Neural progenitor cell (in vitro differentiated cells): ENCODE data around the gene PSPN. TPM values are rescaled to one million over a fixed set of nuclear protein-coding genes. Genes with fewer than 3 reads are reported as not detected.

Source experiments
- DNase-seq: peaks from one replicate; pipeline ENCODE4 v3.0.0-alpha.2; 2016; ENCODE audit warnings: low spot score
- H2AFZ ChIP-seq: fragments of 200-600 bp; sonication (generic); replicated peaks from 2 replicates; pipeline ENCODE4 v1.6.1; 2016; ENCODE audit warnings: antibody characterized with exemption
- H3F3A ChIP-seq: fragments of 200-600 bp; sonication (generic); 2 replicates; pipeline ENCODE4 v1.6.1; 2016; ENCODE audit warnings: antibody characterized with exemption, low read depth
- H3K27ac ChIP-seq: fragments of 200-600 bp; sonication (generic); 2 replicates; pipeline ENCODE4 v1.5.1; 2016; ENCODE audit warnings: mild to moderate bottlenecking
- H3K27me3 ChIP-seq: fragments of 200-600 bp; sonication (generic); 2 replicates; pipeline ENCODE4 v1.6.1; 2016; ENCODE audit warnings: mild to moderate bottlenecking, moderate library complexity
- H3K36me3 ChIP-seq: fragments of 200-600 bp; sonication (generic); 2 replicates; pipeline ENCODE4 v1.5.1; 2016
- H3K4me1 ChIP-seq: fragments of 200-600 bp; sonication (generic); 2 replicates; pipeline ENCODE4 v1.6.1; 2016; ENCODE audit warnings: mixed run types
- H3K4me2 ChIP-seq: fragments of 200-600 bp; sonication (generic); 2 replicates; pipeline ENCODE4 v1.6.1; 2016
- H3K4me3 ChIP-seq: fragments of 200-600 bp; sonication (generic); 2 replicates; pipeline ENCODE4 v1.5.1; 2016
- H3K79me2 ChIP-seq: fragments of 200-600 bp; sonication (generic); 2 replicates; pipeline ENCODE4 v1.6.1; 2016; ENCODE audit warnings: low read depth
- H3K9ac ChIP-seq: fragments of 200-600 bp; sonication (generic); 2 replicates; pipeline ENCODE4 v1.6.1; 2016
- H3K9me3 ChIP-seq: fragments of 200-600 bp; sonication (generic); 2 replicates; pipeline ENCODE4 v1.5.1; 2016; ENCODE audit warnings: low read depth
- H4K20me1 ChIP-seq: fragments of 200-600 bp; sonication (generic); 2 replicates; pipeline ENCODE4 v1.6.1; 2016; ENCODE audit warnings: low read depth
- H3K27ac Mint-ChIP-seq: 3 replicates; pipeline ENCODE4 v1.8.0; 2021; ENCODE audit warnings: mixed read lengths
- H3K27me3 Mint-ChIP-seq: 2 replicates; pipeline ENCODE4 v1.8.0; 2022; ENCODE audit warnings: low read depth, mild to moderate bottlenecking, inconsistent platforms, moderate library complexity, mixed read lengths; ENCODE audit not compliant: insufficient read depth
- H3K36me3 Mint-ChIP-seq: 3 replicates; pipeline ENCODE4 v1.8.0; 2021; ENCODE audit warnings: mixed read lengths
- H3K4me1 Mint-ChIP-seq: 3 replicates; pipeline ENCODE4 v1.8.0; 2021; ENCODE audit warnings: mixed read lengths
- H3K4me3 Mint-ChIP-seq: 3 replicates; pipeline ENCODE4 v1.8.0; 2021; ENCODE audit warnings: mild to moderate bottlenecking, moderate library complexity, mixed read lengths
- H3K9me3 Mint-ChIP-seq: 3 replicates; pipeline ENCODE4 v1.8.0; 2020; ENCODE audit warnings: mixed read lengths
- CTCF ChIP-seq: fragments of 200-600 bp; sonication (generic); IDR thresholded peaks from 2 replicates; pipeline ENCODE4 v1.5.1; 2017; ENCODE audit warnings: antibody characterized with exemption, mild to moderate bottlenecking
- EZH2 ChIP-seq: fragments of 200-600 bp; sonication (generic); IDR thresholded peaks from 2 replicates; pipeline ENCODE4 v1.6.1; 2017; ENCODE audit warnings: antibody characterized with exemption, mild to moderate bottlenecking, moderate library complexity
- EZH2phosphoT487 ChIP-seq: fragments of 200-600 bp; sonication (generic); IDR thresholded peaks from 2 replicates; pipeline ENCODE4 v1.6.1; 2017; ENCODE audit warnings: antibody characterized with exemption
- microRNA-seq: library from miRNA; unstranded; fragments of <30 nt; microRNA quantifications from one replicate; pipeline ENCODE4, GENCODE V29; 2016
- small RNA-seq: library from RNA; depleted of rRNA; stranded (forward); fragments of <200 nt; gene quantifications from one replicate; pipeline ENCODE3, GENCODE V24; 2015
- total RNA-seq: library from RNA; depleted of rRNA; stranded (reverse); fragments of >200 nt; gene quantifications from 2 replicates; pipeline ENCODE4 v1.2.3, GENCODE V29; 2015; ENCODE audit warnings: low replicate concordance

PSPN gene
- total RNA-seq, 1 donor from 2014 or later = 0.92 TPM

GRCh38 chr19:6333439-6333838 lies 42.3 kb downstream of the PSPN start, which contains the start of gene ACER1:
TSS of gene ACER1 (minus strand) at chr19:6333612. CDS start at chr19:6333551, 61 bp downstream.
- Mint-ChIP-seq H3K27ac (no peak within 1 kb of the TSS), H3K4me3 (no peak within 1 kb of the TSS), H3K9me3 (no peaks in the 10 kb centered on the region), H3K27me3 (peaks cover 7% of the 10 kb centered on the region), H3K36me3 (no peaks in the 10 kb centered on the region), H3K4me1 (no peaks in the 10 kb centered on the region)
- TF ChIP-seq EZH2 (no peak), CTCF (no peak), EZH2phosphoT487 (no peak)
- no peak within 1 kb of the TSS for H3K4me3 ChIP-seq
- H3K79me2 ChIP-seq = no peaks in the 10 kb centered on the region
- H3K4me2 ChIP-seq = no peak within 1 kb of the TSS
- H3K4me1 ChIP-seq = no peaks in the 10 kb centered on the region
- no peaks in the 10 kb centered on the region for H3K27me3 ChIP-seq
- no peak within 1 kb of the TSS for H3K9ac ChIP-seq
- H3K9me3 ChIP-seq = no peaks in the 10 kb centered on the region
- no peaks in the 10 kb centered on the region for H3K36me3 ChIP-seq
- no peak for DNase-seq
- H3K27ac ChIP-seq = no peak within 1 kb of the TSS
- no peaks in the 10 kb centered on the region for H3F3A ChIP-seq
- H2AFZ ChIP-seq = no peak within 1 kb of the TSS
- H4K20me1 ChIP-seq = no peaks in the 10 kb centered on the region

- Mint-ChIP-seq H3K4me3 (no peak overlapping the region), H3K4me1 (no peaks in the 10 kb centered on the region), H3K36me3 (no peaks in the 10 kb centered on the region), H3K27me3 (peaks cover 11% of the 10 kb centered on the region), H3K27ac (no peak overlapping the region), H3K9me3 (peaks cover 4% of the 10 kb centered on the region)
- no peak overlapping the region for H3K9ac ChIP-seq
- H3K4me3 ChIP-seq = no peak overlapping the region
- H3K79me2 ChIP-seq = no peaks in the 10 kb centered on the region
- H2AFZ ChIP-seq = no peak overlapping the region
- no peaks in the 10 kb centered on the region for H3F3A ChIP-seq
- H4K20me1 ChIP-seq = no peaks in the 10 kb centered on the region
- no peaks in the 10 kb centered on the region for H3K9me3 ChIP-seq
- H3K36me3 ChIP-seq = no peaks in the 10 kb centered on the region
- no peaks in the 10 kb centered on the region for H3K27me3 ChIP-seq
- TF ChIP-seq EZH2 (no peak), CTCF (no peak), EZH2phosphoT487 (no peak)
- no peak overlapping the region for H3K4me2 ChIP-seq
- no peak overlapping the region for H3K27ac ChIP-seq
- DNase-seq = no peak
- H3K4me1 ChIP-seq = no peaks in the 10 kb centered on the region
Observed at GRCh38 chr19:6326815-6327214, 48.9 kb downstream of the PSPN start.

DNA sequence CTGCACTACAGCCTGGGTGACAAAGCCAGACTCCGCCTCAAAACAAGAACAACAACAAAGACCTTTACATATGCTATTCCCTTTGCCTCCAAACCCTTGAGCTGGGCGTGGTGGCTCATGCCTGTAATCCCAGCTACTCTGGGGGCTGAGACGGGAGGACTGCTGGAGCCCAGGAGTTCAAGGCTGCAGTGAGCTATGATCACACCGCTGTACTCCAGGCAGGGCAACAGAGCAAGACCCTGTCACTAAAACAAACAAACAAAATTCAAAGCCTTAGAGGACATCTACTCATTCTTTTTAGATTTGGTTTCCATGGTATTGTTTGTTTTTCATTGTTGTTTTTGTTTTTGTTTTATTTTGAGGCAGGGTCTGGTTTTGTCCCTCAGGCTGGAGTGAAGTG lies 50.1 kb downstream of the PSPN start:
- Histone ChIP-seq H2AFZ (no peak overlapping the region), H3K4me3 (no peak overlapping the region), H3K79me2 (no peaks in the 10 kb centered on the region), H3F3A (no peaks in the 10 kb centered on the region), H3K27me3 (no peaks in the 10 kb centered on the region), H3K36me3 (no peaks in the 10 kb centered on the region), H3K9ac (no peak overlapping the region), H4K20me1 (no peaks in the 10 kb centered on the region), H3K4me2 (no peak overlapping the region), H3K4me1 (no peaks in the 10 kb centered on the region), H3K27ac (no peak overlapping the region), H3K9me3 (no peaks in the 10 kb centered on the region)
- Mint-ChIP-seq H3K27ac (no peak overlapping the region), H3K4me1 (no peaks in the 10 kb centered on the region), H3K36me3 (no peaks in the 10 kb centered on the region), H3K4me3 (no peak overlapping the region), H3K9me3 (peaks cover 4% of the 10 kb centered on the region), H3K27me3 (peaks cover 13% of the 10 kb centered on the region)
- TF ChIP-seq EZH2 (no peak), CTCF (no peak), EZH2phosphoT487 (no peak)
- no peak for DNase-seq

Small RNAs within 50 kb of the gene (microRNA-seq; reads per million reads assigned to microRNA genes)
- gene MIR3940 (4.5 reads per million, percentile 23 among the genes with 10 or more reads in this experiment), gene MIR6790 (not detected), gene MIR6885 (0.73 reads per million)

Small RNAs within 50 kb of the gene (small RNA-seq; reads per million reads assigned to genes)
- gene MIR6790 (not detected), gene MIR6885 (not detected)

Other genes with a start within 250 kb of the PSPN start
- not detected in 2 replicates for gene ACSBG2, start 240.3 kb downstream of the PSPN start, total RNA-seq
- gene MLLT1, start 96.0 kb downstream of the PSPN start, total RNA-seq = 5.6 and 21.0 TPM in 2 replicates
- gene ACER1, start 42.3 kb downstream of the PSPN start, total RNA-seq = not detected in 2 replicates
- gene CLPP, start 14.4 kb downstream of the PSPN start, total RNA-seq = 28.0 and 73.6 TPM in 2 replicates
- gene ALKBH7, start 3.1 kb downstream of the PSPN start, total RNA-seq = 19.7 and 94.7 TPM in 2 replicates
- gene GTF2F1, start 17.2 kb upstream of the PSPN start, total RNA-seq = 36.9 and 46.9 TPM in 2 replicates
- gene KHSRP, start 48.9 kb upstream of the PSPN start, total RNA-seq = 136 and 283 TPM in 2 replicates
- 0.46 TPM in 1 of 2 replicates, not detected in the other for gene SLC25A41, start 57.8 kb upstream of the PSPN start, total RNA-seq
- gene SLC25A23, start 83.9 kb upstream of the PSPN start, total RNA-seq = 16.0 and 57.2 TPM in 2 replicates
- 1.2 and 1.3 TPM in 2 replicates for gene CRB3, start 88.3 kb upstream of the PSPN start, total RNA-seq
- 0.19 TPM in 1 of 2 replicates, not detected in the other for gene DENND1C, start 105.9 kb upstream of the PSPN start, total RNA-seq
- 2.4 and 7.3 TPM in 2 replicates for gene TUBB4A, start 126.4 kb upstream of the PSPN start, total RNA-seq
- gene TNFSF9, start 155.1 kb upstream of the PSPN start, total RNA-seq = 0.28 and 1.7 TPM in 2 replicates
- gene CD70, start 215.2 kb upstream of the PSPN start, total RNA-seq = 1.2 TPM in 1 of 2 replicates, not detected in the other